SK-N-SH (cell line): ENCODE data around the gene CCDC138. TPM values are rescaled to one million over a fixed set of nuclear protein-coding genes. Genes with fewer than 3 reads are reported as not detected.

Source experiments
- CTCF ChIA-PET: fragments of 300-600, 350-600 bp; formaldehyde crosslinking; extraction: SDS; loops from one replicate; lab custom pipeline; 2021; lab: Yijun Ruan, JAX
- POLR2A ChIA-PET: fragments of 350-600 bp; sonication (Branson Sonifier 250); formaldehyde crosslinking; extraction: SDS; loops from one replicate; lab custom pipeline; 2020; ENCODE audit warnings: antibody characterized with exemption, inconsistent platforms; lab: Yijun Ruan, JAX
- DNase-seq: peaks from one replicate; pipeline ENCODE4 v3.0.0; 2012
- H2AFZ ChIP-seq: fragments of 200-600 bp; sonication (generic); 2 replicates; pipeline ENCODE4 v1.8.1; 2016; ENCODE audit warnings: antibody characterized with exemption, mild to moderate bottlenecking, low read depth
- H3F3A ChIP-seq: fragments of 200-600 bp; sonication (generic); replicated peaks from 2 replicates; pipeline ENCODE3; 2016; ENCODE audit warnings: antibody characterized with exemption, mild to moderate bottlenecking; ENCODE audit not compliant: insufficient read depth
- H3K27ac ChIP-seq, 2 experiments: fragments of 200-500 bp in 1 of 2; fragments of 200-600 bp in 1 of 2; sonication (Bioruptor generic) in 1 of 2; sonication (generic), shearing (Covaris generic) in 1 of 2; 2 replicates each; pipeline versions ENCODE4 v1.5.1 to v1.6.1; 2014 to 2016; ENCODE audit warnings: low read depth in 2 of 2, inconsistent platforms in 1 of 2, low read length in 1 of 2, mild to moderate bottlenecking in 1 of 2, mixed read lengths in 1 of 2
- H3K27me3 ChIP-seq: fragments of 200-600 bp; sonication (generic), shearing (Covaris generic); 2 replicates; pipeline ENCODE4 v1.6.1; 2016; ENCODE audit warnings: mixed run types; ENCODE audit not compliant: insufficient read depth
- H3K36me3 ChIP-seq, 2 experiments: fragments of 200-500 bp in 1 of 2; fragments of 200-600 bp in 1 of 2; sonication (Bioruptor generic) in 1 of 2; sonication (generic) in 1 of 2; replicated peaks in 1 of 2; 2 replicates each; pipeline versions ENCODE3 to v1.5.1; 2014 to 2016; ENCODE audit warnings: low read length in 1 of 2, mild to moderate bottlenecking in 1 of 2; ENCODE audit not compliant: insufficient read depth in 2 of 2, control insufficient read depth in 1 of 2
- H3K4me1 ChIP-seq, 2 experiments: fragments of 200-500 bp in 1 of 2; fragments of 200-600 bp in 1 of 2; sonication (Bioruptor generic) in 1 of 2; sonication (generic), shearing (Covaris generic) in 1 of 2; 2 replicates each; pipeline versions ENCODE4 v1.5.1 to v1.6.1; 2014 to 2016; ENCODE audit warnings: low read depth in 1 of 2, low read length in 1 of 2, mixed run types in 1 of 2; ENCODE audit not compliant: insufficient read depth in 2 of 2, control insufficient read depth in 1 of 2
- H3K4me2 ChIP-seq: fragments of 200-600 bp; sonication (generic), shearing (Covaris generic); 2 replicates; pipeline ENCODE4 v1.6.1; 2017; ENCODE audit warnings: mixed run types
- H3K4me3 ChIP-seq, 2 experiments: fragments of 200-500 bp in 1 of 2; fragments of 200-600 bp in 1 of 2; sonication (Bioruptor generic) in 1 of 2; sonication (generic), shearing (Covaris generic) in 1 of 2; 2 replicates each; pipeline versions ENCODE4 v1.5.1 to v1.8.1; 2014 to 2016; ENCODE audit warnings: low read depth in 2 of 2, inconsistent platforms in 1 of 2, low read length in 1 of 2, mild to moderate bottlenecking in 1 of 2, mixed read lengths in 1 of 2, moderate library complexity in 1 of 2
- H3K79me2 ChIP-seq: fragments of 200-600 bp; sonication (generic); 2 replicates; pipeline ENCODE4 v1.8.1; 2017; ENCODE audit warnings: mild to moderate bottlenecking; ENCODE audit not compliant: insufficient read depth
- H3K9ac ChIP-seq: fragments of 200-600 bp; sonication (generic); 2 replicates; pipeline ENCODE4 v1.6.1; 2017; ENCODE audit warnings: mixed run types
- H3K9me2 ChIP-seq: fragments of 200-600 bp; sonication (generic); 2 replicates; pipeline ENCODE4 v1.6.1; 2017; ENCODE audit warnings: mixed run types
- H3K9me3 ChIP-seq: fragments of 200-600 bp; sonication (generic); 2 replicates; pipeline ENCODE4 v1.6.1; 2017; ENCODE audit warnings: mixed run types, mild to moderate bottlenecking, moderate library complexity
- H4K20me1 ChIP-seq: fragments of 200-600 bp; sonication (generic); 2 replicates; pipeline ENCODE4 v1.6.1; 2017; ENCODE audit warnings: mild to moderate bottlenecking, mixed run types; ENCODE audit not compliant: insufficient read depth
- CTCF ChIP-seq: fragments of 200-600 bp; sonication (generic); IDR thresholded peaks from 2 replicates; pipeline ENCODE4 v1.6.1; 2017; ENCODE audit warnings: antibody characterized with exemption, mild to moderate bottlenecking, moderate library complexity
- EP300 ChIP-seq, 2 experiments: IDR thresholded peaks; 2 replicates each; pipeline versions ENCODE4 v1.4.0 to v1.6.1; 2012; ENCODE audit warnings: borderline replicate concordance in 1 of 2, low read depth in 1 of 2, low read length in 1 of 2
- FOSL2 ChIP-seq: IDR thresholded peaks from 2 replicates; pipeline ENCODE4 v1.4.0; 2012; ENCODE audit warnings: low read depth, mild to moderate bottlenecking, moderate library complexity, borderline replicate concordance
- GATA2 ChIP-seq: sonication (generic); formaldehyde crosslinking; IDR thresholded peaks from 2 replicates; pipeline ENCODE4 v1.5.0; 2020; ENCODE audit warnings: mild to moderate bottlenecking, missing genetic modification reagents
- IRF3 ChIP-seq: fragments of 150-350 bp; IDR thresholded peaks from 2 replicates; pipeline ENCODE4 v1.6.1; 2016; ENCODE audit warnings: mild to moderate bottlenecking, low read depth, low read length
- JUND ChIP-seq: IDR thresholded peaks from 2 replicates; pipeline ENCODE4 v1.4.0; 2012
- MXI1 ChIP-seq: IDR thresholded peaks from 2 replicates; pipeline ENCODE4 v1.6.1; 2012; ENCODE audit warnings: mild to moderate bottlenecking, low read depth, low read length, improper control_type of control experiment
- NRF1 ChIP-seq: IDR thresholded peaks from 2 replicates; pipeline ENCODE4 v1.6.1; 2012; ENCODE audit warnings: low read depth, mild to moderate bottlenecking, low read length
- POLR2AphosphoS5 ChIP-seq: IDR thresholded peaks from 2 replicates; pipeline ENCODE4 v1.6.1; 2012; ENCODE audit warnings: low read depth, low read length
- RAD21 ChIP-seq: IDR thresholded peaks from 2 replicates; pipeline ENCODE4 v1.6.1; 2012; ENCODE audit warnings: mild to moderate bottlenecking, low read length
- RCOR1 ChIP-seq: fragments of 150-350 bp; IDR thresholded peaks from 2 replicates; pipeline ENCODE4 v1.6.1; 2017; ENCODE audit warnings: antibody characterized with exemption, low read length
- RFX5 ChIP-seq: IDR thresholded peaks from 2 replicates; pipeline ENCODE4 v1.6.1; 2012; ENCODE audit warnings: mild to moderate bottlenecking, improper control_type of control experiment, low read length
- SIN3A ChIP-seq: IDR thresholded peaks from 2 replicates; pipeline ENCODE4 v1.6.1; 2012; ENCODE audit warnings: low read depth, mild to moderate bottlenecking, low read length, moderate library complexity, borderline replicate concordance
- TAF1 ChIP-seq: IDR thresholded peaks from 2 replicates; pipeline ENCODE4 v1.6.1; 2012; ENCODE audit warnings: low read depth, mild to moderate bottlenecking, low read length, moderate library complexity, borderline replicate concordance
- TCF12 ChIP-seq: IDR thresholded peaks from 2 replicates; pipeline ENCODE4 v1.4.0; 2012
- TEAD4 ChIP-seq: IDR thresholded peaks from 2 replicates; pipeline ENCODE4 v1.4.0; 2012; ENCODE audit warnings: mild to moderate bottlenecking, borderline replicate concordance; ENCODE audit not compliant: insufficient read depth
- USF1 ChIP-seq: IDR thresholded peaks from 2 replicates; pipeline ENCODE4 v1.4.0; 2012; ENCODE audit warnings: low read depth, borderline replicate concordance
- WGBS: methylation state at CpG from one replicate; pipeline ENCODE4 v1.1.6; 2017; ENCODE audit warnings: low lambda C conversion rate; 5-methylcytosine and 5-hydroxymethylcytosine counted together
- polyA plus RNA-seq, 3 experiments: library from polyadenylated mRNA; depleted of rRNA; stranded (reverse); fragments of >200 nt; gene quantifications; 2 replicates each; pipeline ENCODE4 v1.2.3, GENCODE V29; 2012

The CCDC138 gene
- polyA plus RNA-seq, 1 of the 3 experiments (the other 2 are of a cell fraction) = 1.2 TPM

GRCh38 chr2:108813732-108814131 is 27.2 kb downstream of the CCDC138 start:
- Histone ChIP-seq H4K20me1 (no peaks in the 10 kb centered on the region), H3K27me3 (no peaks in the 10 kb centered on the region), H2AFZ (no peak overlapping the region), H3F3A (no peaks in the 10 kb centered on the region), H3K9ac (no peak overlapping the region), H3K9me2 (no peaks in the 10 kb centered on the region), H3K4me2 (no peak overlapping the region), H3K27ac (no peak overlapping the region), H3K36me3 (peaks cover 12 to 64% of the 10 kb centered on the region in 2 experiments), H3K9me3 (no peaks in the 10 kb centered on the region), H3K4me1 (no peaks in the 10 kb centered on the region), H3K79me2 (peaks cover 18% of the 10 kb centered on the region), H3K4me3 (no peak overlapping the region)
- POLR2A ChIA-PET = no interaction called here
- DNase-seq = no peak
- CTCF ChIA-PET = no interaction called here
- 96% methylated on average over 1 of the region's 1 CpG for WGBS
- TF ChIP-seq IRF3 (no peak), TCF12 (no peak), RCOR1 (no peak), FOSL2 (no peak), GATA2 (CRISPR knock-in tag) (no peak), RFX5 (no peak), MXI1 (no peak), JUND (no peak), USF1 (no peak), RAD21 (no peak), NRF1 (no peak), TEAD4 (no peak), EP300 (IDR thresholded peaks at IDR 0.05; ENCODE audit: borderline replicate concordance in 1 of 2, low read depth in 1 of 2, low read length in 1 of 2) (no peak), TAF1 (no peak), POLR2AphosphoS5 (no peak), SIN3A (no peak), CTCF (no peak)
